Measurements from ENCODE around the gene ZBTB20. TPM values are rescaled to one million over a fixed set of nuclear protein-coding genes. Genes with fewer than 3 reads are reported as not detected.

ZBTB20 gene
- total and polyA plus RNA-seq, 10 donors = 0.32 to 89.7 (median 71.8) TPM

- intact Hi-C loops (cut with DNase I; ENCODE audit: low total_unique reads) = no loop called here
- Histone ChIP-seq H3K4me1 (peaks cover 0 to 52% (median 22%) of the 10 kb centered on the region in 6 donors), H3K4me3 (no peak overlapping the region), H3K36me3 (no peaks in the 10 kb centered on the region), H3K9me3 (no peaks in the 10 kb centered on the region), H3K27me3 (replicated peaks in 1 of 7) (no peaks in the 10 kb centered on the region), H3K27ac (peak overlapping the region in 7 of 8 donors; percentile 10 to 63 (median 28))
- 67 to 82% (median 76%) methylated on average over 3 of the region's 3 CpGs for WGBS, 5 donors
- DNase-seq = no peak
- TF ChIP-seq POLR2AphosphoS5 (IDR thresholded peaks at IDR 0.05) (no peak), CTCF (IDR thresholded peaks at IDR 0.05 in 8 of 11, conservative IDR thresholded peaks at IDR 0.05 in 3 of 11) (no peak), POLR2A (IDR thresholded peaks at IDR 0.05) (no peak)
Observed at GRCh38 chr3:114411190-114411668, 735.9 kb downstream of the ZBTB20 start.

- no peak for DNase-seq
- Histone ChIP-seq H3K27me3 (replicated peaks in 1 of 7) (no peaks in the 10 kb centered on the region), H3K36me3 (no peaks in the 10 kb centered on the region), H3K27ac (no peak overlapping the region), H3K4me3 (no peak overlapping the region), H3K9me3 (no peaks in the 10 kb centered on the region), H3K4me1 (peaks cover 0 to 52% (median 24%) of the 10 kb centered on the region in 6 donors)
- 69 to 78% (median 73%) methylated on average over 17 of the region's 17 CpGs for WGBS, 5 donors
- intact Hi-C loops (cut with DNase I; ENCODE audit: low total_unique reads) = no loop called here
- TF ChIP-seq CTCF (IDR thresholded peaks at IDR 0.05 in 8 of 11, conservative IDR thresholded peaks at IDR 0.05 in 3 of 11) (no peak), POLR2AphosphoS5 (IDR thresholded peaks at IDR 0.05) (no peak), POLR2A (IDR thresholded peaks at IDR 0.05) (no peak)
Observed at GRCh38 chr3:114408736-114409670, 738.1 kb downstream of the ZBTB20 start.

GRCh38 chr3:114406922-114407321 is 740.2 kb downstream of the ZBTB20 start:
- WGBS, 5 donors = 76 to 91% (median 87%) methylated on average over 3 of the region's 3 CpGs
- intact Hi-C loops (cut with DNase I; ENCODE audit: low total_unique reads) = no loop called here
- H3K27me3 ChIP-seq (replicated peaks in 1 of 7) = no peaks in the 10 kb centered on the region

More at GRCh38 chr3:114406922-114407321, 740.2 kb downstream of the ZBTB20 start:
- Histone ChIP-seq H3K4me3 (no peak overlapping the region), H3K27ac (no peak overlapping the region), H3K9me3 (no peaks in the 10 kb centered on the region), H3K36me3 (no peaks in the 10 kb centered on the region), H3K4me1 (peaks cover 0 to 34% (median 18%) of the 10 kb centered on the region in 6 donors)
- TF ChIP-seq POLR2A (IDR thresholded peaks at IDR 0.05) = no peak
- no peak for TF ChIP-seq CTCF (IDR thresholded peaks at IDR 0.05 in 8 of 11, conservative IDR thresholded peaks at IDR 0.05 in 3 of 11)
- no peak for TF ChIP-seq POLR2AphosphoS5 (IDR thresholded peaks at IDR 0.05)
- DNase-seq = no peak

Measured in spleen (tissue), 11 donors.